ENCODE results near the gene KRABD2.

KRABD2 gene

GRCh38 chr17:8345951-8346665 is 30.4 kb downstream of the KRABD2 start:
- no peaks in the 10 kb centered on the region for H3K9me3 Mint-ChIP-seq
- H3K27ac Mint-ChIP-seq, result no peak overlapping the region
- no CpG with 5 or more reads among the region's 5 CpGs for WGBS (ENCODE audit: extremely low coverage, insufficient read length, low lambda C conversion rate)

More at GRCh38 chr17:8345951-8346665, 30.4 kb downstream of the KRABD2 start:
- Histone ChIP-seq H3K4ac (ENCODE audit: low read depth, low read length) (no peak overlapping the region), H3K9ac (ENCODE audit: extremely low read depth, insufficient read length, low read length) (no peak overlapping the region), H3K14ac (ENCODE audit: insufficient read depth, low read length) (no peak overlapping the region), H3K27me3 (ENCODE audit: insufficient read depth, low read length) (no peaks in the 10 kb centered on the region), H3K4me2 (ENCODE audit: insufficient read depth, insufficient read length, low read length) (no peak overlapping the region), H3T11ph (ENCODE audit: low read length) (no peak overlapping the region), H2BK20ac (ENCODE audit: low read depth, low read length, poor library complexity, severe bottlenecking) (no peak overlapping the region), H3K4me1 (ENCODE audit: insufficient read depth, low read length) (no peaks in the 10 kb centered on the region), H4K20me1 (ENCODE audit: control insufficient read depth, insufficient read depth, insufficient read length) (no peaks in the 10 kb centered on the region), H2BK12ac (ENCODE audit: insufficient read length, low read depth, low read length) (no peak overlapping the region), H3K18ac (ENCODE audit: insufficient read length, low read depth, low read length) (no peak overlapping the region), H2AFZ (ENCODE audit: low read length) (no peak overlapping the region), H2BK5ac (ENCODE audit: insufficient read length, low read length) (no peak overlapping the region), H2BK120ac (ENCODE audit: low read depth, low read length, poor library complexity, severe bottlenecking) (no peak overlapping the region), H3K79me2 (ENCODE audit: insufficient read depth, low read length) (no peaks in the 10 kb centered on the region), H4K8ac (replicated peaks; ENCODE audit: insufficient read length, low read depth, low read length) (no peak overlapping the region), H2BK15ac (ENCODE audit: low read depth, low read length) (no peak overlapping the region), H4K91ac (ENCODE audit: insufficient read length, low read depth, low read length) (no peak overlapping the region), H2AK5ac (ENCODE audit: insufficient read length, low read length) (no peak overlapping the region), H4K5ac (ENCODE audit: insufficient read length, low read depth, low read length) (no peak overlapping the region), H3K56ac (ENCODE audit: insufficient read length, low read depth, low read length) (no peak overlapping the region), H3K23me2 (ENCODE audit: insufficient read length, low read depth, low read length, poor library complexity, severe bottlenecking) (no peaks in the 10 kb centered on the region), H3K27ac (ENCODE audit: insufficient read length, low read depth, low read length) (peak overlapping the region; percentile 33), H3K79me1 (ENCODE audit: insufficient read depth, low read depth, low read length, poor library complexity, severe bottlenecking) (no peaks in the 10 kb centered on the region), H3K23ac (ENCODE audit: insufficient read length, low read depth, low read length) (no peak overlapping the region), H3K9me3 (ENCODE audit: control insufficient read depth, low read depth, low read length) (no peaks in the 10 kb centered on the region)
- Mint-ChIP-seq H3K36me3 (ENCODE audit: insufficient read depth in 1 of 3, low read depth in 3 of 3) (no peaks in the 10 kb centered on the region), H3K27me3 (ENCODE audit: low read depth) (no peaks in the 10 kb centered on the region), H3K4me1 (peaks cover 9 to 12% of the 10 kb centered on the region in 2 experiments), H3K4me3 (no peak overlapping the region)
- no peak for DNase-seq
- TF ChIP-seq CTCF (conservative IDR thresholded peaks at IDR 0.05), result no peak

Measured in H9 (cell line).